ENCODE data around the gene ETV6.

Gene ETV6

GRCh38 chr12:11771356-11771755 lies 121.9 kb downstream of the ETV6 start:
- no peak for DNase-seq (ENCODE audit: low read depth in 2 of 2, low spot score in 1 of 2)

- no peak for DNase-seq (ENCODE audit: low read depth in 2 of 2, low spot score in 1 of 2)
Observed at GRCh38 chr12:11771895-11772502, 122.5 kb downstream of the ETV6 start.

- no peak for DNase-seq (ENCODE audit: low read depth in 2 of 2, low spot score in 1 of 2)
Observed at GRCh38 chr12:11773889-11774677, 124.6 kb downstream of the ETV6 start.

GRCh38 chr12:11774821-11775220 lies 125.3 kb downstream of the ETV6 start:
- no peak for DNase-seq (ENCODE audit: low read depth in 2 of 2, low spot score in 1 of 2)

GRCh38 chr12:11776316-11776715 lies 126.8 kb downstream of the ETV6 start:
- DNase-seq (ENCODE audit: low read depth in 2 of 2, low spot score in 1 of 2) = no peak

GRCh38 chr12:11777451-11777850 lies 128.0 kb downstream of the ETV6 start:
- no peak for DNase-seq (ENCODE audit: low read depth in 2 of 2, low spot score in 1 of 2)

GRCh38 chr12:11777962-11778361 lies 128.5 kb downstream of the ETV6 start:
- no peak for DNase-seq (ENCODE audit: low read depth in 2 of 2, low spot score in 1 of 2)

GRCh38 chr12:11778713-11779685 lies 129.5 kb downstream of the ETV6 start:
- DNase-seq (ENCODE audit: low read depth in 2 of 2, low spot score in 1 of 2) = no peak

GRCh38 chr12:11780521-11781101 lies 131.1 kb downstream of the ETV6 start:
- DNase-seq (ENCODE audit: low read depth in 2 of 2, low spot score in 1 of 2) = no peak

GRCh38 chr12:11782914-11783420 lies 133.5 kb downstream of the ETV6 start:
- DNase-seq (ENCODE audit: low read depth in 2 of 2, low spot score in 1 of 2) = no peak

GRCh38 chr12:11785712-11786111 lies 136.2 kb downstream of the ETV6 start:
- DNase-seq (ENCODE audit: low read depth in 2 of 2, low spot score in 1 of 2) = no peak

- no peak for DNase-seq (ENCODE audit: low read depth in 2 of 2, low spot score in 1 of 2)
Observed at GRCh38 chr12:11786638-11787365, 137.3 kb downstream of the ETV6 start.

- no peak for DNase-seq (ENCODE audit: low read depth in 2 of 2, low spot score in 1 of 2)
Observed at GRCh38 chr12:11787437-11787836, 138.0 kb downstream of the ETV6 start.

GRCh38 chr12:11787933-11788849 lies 138.7 kb downstream of the ETV6 start:
- DNase-seq (ENCODE audit: low read depth in 2 of 2, low spot score in 1 of 2) = no peak

GRCh38 chr12:11793921-11794710 lies 144.6 kb downstream of the ETV6 start:
- DNase-seq (ENCODE audit: low read depth in 2 of 2, low spot score in 1 of 2) = no peak

- DNase-seq (ENCODE audit: low read depth in 2 of 2, low spot score in 1 of 2) = no peak
Observed at GRCh38 chr12:11794751-11795150, 145.3 kb downstream of the ETV6 start.

GRCh38 chr12:11795192-11795912 lies 145.9 kb downstream of the ETV6 start:
- no peak for DNase-seq (ENCODE audit: low read depth in 2 of 2, low spot score in 1 of 2)

- DNase-seq (ENCODE audit: low read depth in 2 of 2, low spot score in 1 of 2) = no peak
Observed at GRCh38 chr12:11795913-11796459, 146.5 kb downstream of the ETV6 start.

Measured in stimulated activated CD8-positive, alpha-beta memory T cell treated with anti-CD3 and anti-CD28 coated beads, Interleukin-4, amount 100 ng/mL, for 4 hours (primary cell).